HK-2 (cell line): ENCODE results near the gene PACSIN2.
"Not testable (repeated sequence)": the region's sequence is repeated elsewhere in the genome, so short reads cannot be mapped to it uniquely, and the experiment has no call there.

Experiments
- DNase-seq: peaks from one replicate; pipeline ENCODE4 v3.0.0-alpha.2; 2018; ENCODE audit not compliant: unreplicated experiment

The PACSIN2 gene

GRCh38 chr22:42947211-42947990 is 67.5 kb downstream of the PACSIN2 start:
- peak; percentile 37 for DNase-seq

GRCh38 chr22:42946546-42947198 is 68.3 kb downstream of the PACSIN2 start:
- no peak for DNase-seq

GRCh38 chr22:42945736-42946135 is 69.2 kb downstream of the PACSIN2 start:
- DNase-seq, result no peak

- DNase-seq, result no peak
Observed at GRCh38 chr22:42945027-42945426, 69.9 kb downstream of the PACSIN2 start.

- no peak for DNase-seq
Observed at GRCh38 chr22:42944409-42944808, 70.5 kb downstream of the PACSIN2 start.

- DNase-seq, result no peak
Observed at GRCh38 chr22:42943981-42944380, 71.0 kb downstream of the PACSIN2 start.

- no peak for DNase-seq
Observed at GRCh38 chr22:42942351-42942750, 72.6 kb downstream of the PACSIN2 start.

DNA sequence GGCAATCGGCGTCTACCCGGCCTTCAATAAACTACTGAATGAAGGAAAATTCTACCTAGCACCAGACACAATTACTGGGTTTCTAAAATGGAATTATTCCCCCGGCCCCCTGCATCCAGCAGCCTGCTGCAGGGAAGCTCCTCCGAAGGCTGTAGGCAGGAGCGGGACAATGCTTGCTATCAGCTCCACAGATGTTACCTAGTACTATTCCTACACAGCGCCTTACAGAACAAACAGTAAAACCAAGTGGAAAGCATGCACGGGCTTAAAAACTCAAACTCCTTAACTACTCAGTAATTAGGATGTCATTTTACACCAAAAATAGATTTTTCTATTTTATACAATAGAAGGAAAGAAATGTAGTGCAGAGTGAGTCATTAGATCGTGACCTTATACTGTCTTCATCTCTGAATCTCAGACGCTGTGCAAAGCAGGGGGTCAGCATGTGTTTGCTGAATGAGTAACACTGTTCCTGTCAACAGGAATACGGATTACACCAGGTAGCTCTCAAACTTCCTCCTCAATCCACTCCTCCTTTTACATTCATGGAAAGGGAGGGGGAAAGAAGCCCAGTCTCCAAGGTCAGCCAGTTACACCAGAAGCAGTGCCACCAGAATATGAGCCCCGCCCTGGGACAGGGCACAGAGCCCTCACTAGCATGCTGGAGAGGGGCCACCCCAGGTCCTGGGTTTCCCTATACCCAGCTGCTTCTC is 74.9 kb downstream of the PACSIN2 start:
- DNase-seq, result peak; percentile 33

- no peak for DNase-seq
Observed at GRCh38 chr22:42939451-42939881, 75.5 kb downstream of the PACSIN2 start.

DNA sequence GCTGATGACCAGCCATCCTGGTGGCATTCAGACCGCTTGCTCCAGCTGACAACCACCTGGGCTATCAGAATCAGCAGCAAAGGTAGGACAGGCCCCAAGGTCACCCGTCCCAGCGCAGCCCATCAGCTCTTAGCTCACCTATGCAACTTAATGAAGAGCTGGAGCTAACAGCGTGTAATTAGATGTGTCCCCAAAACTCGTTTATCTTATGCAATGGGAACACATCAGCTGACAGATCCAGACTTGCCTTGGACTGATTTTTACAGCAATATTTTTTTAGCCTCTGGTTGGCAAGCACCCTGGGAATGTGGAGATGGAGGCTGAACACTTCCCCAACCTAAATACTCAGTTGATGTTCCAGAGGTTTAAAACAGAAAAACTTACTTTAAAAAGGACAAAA is 76.0 kb downstream of the PACSIN2 start:
- no peak for DNase-seq

GRCh38 chr22:42938449-42938848 is 76.5 kb downstream of the PACSIN2 start:
- no peak for DNase-seq

- peak; percentile 71 for DNase-seq
Observed at GRCh38 chr22:42937164-42937843, 77.6 kb downstream of the PACSIN2 start.

DNA sequence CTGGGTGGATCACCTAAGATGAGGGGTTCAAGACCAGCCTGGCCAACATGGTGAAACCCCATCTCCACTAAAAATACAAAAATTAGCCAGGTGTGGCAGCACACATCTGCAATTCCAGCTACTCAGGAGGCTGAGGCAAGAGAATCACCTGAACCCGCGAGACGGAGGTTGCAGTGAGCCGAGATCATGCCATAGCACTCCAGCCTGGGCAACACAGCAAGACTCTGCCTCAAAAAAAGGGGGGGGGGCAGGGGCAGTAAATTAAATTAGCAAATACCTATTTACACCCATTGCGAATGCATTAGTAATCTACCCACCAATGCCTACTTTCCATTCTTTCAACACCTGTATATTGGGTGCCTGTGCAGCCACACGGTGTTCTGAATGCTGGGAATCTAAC is 78.3 kb downstream of the PACSIN2 start:
- not testable (repeated sequence) for DNase-seq

- DNase-seq, result no peak
Observed at GRCh38 chr22:42934338-42934737, 80.6 kb downstream of the PACSIN2 start.

- DNase-seq, result no peak
Observed at GRCh38 chr22:42933485-42934091, 81.4 kb downstream of the PACSIN2 start.

GRCh38 chr22:42932857-42933484 is 82.0 kb downstream of the PACSIN2 start:
- no peak for DNase-seq

- DNase-seq, result no peak
Observed at GRCh38 chr22:42932197-42932519, 82.8 kb downstream of the PACSIN2 start.

DNA sequence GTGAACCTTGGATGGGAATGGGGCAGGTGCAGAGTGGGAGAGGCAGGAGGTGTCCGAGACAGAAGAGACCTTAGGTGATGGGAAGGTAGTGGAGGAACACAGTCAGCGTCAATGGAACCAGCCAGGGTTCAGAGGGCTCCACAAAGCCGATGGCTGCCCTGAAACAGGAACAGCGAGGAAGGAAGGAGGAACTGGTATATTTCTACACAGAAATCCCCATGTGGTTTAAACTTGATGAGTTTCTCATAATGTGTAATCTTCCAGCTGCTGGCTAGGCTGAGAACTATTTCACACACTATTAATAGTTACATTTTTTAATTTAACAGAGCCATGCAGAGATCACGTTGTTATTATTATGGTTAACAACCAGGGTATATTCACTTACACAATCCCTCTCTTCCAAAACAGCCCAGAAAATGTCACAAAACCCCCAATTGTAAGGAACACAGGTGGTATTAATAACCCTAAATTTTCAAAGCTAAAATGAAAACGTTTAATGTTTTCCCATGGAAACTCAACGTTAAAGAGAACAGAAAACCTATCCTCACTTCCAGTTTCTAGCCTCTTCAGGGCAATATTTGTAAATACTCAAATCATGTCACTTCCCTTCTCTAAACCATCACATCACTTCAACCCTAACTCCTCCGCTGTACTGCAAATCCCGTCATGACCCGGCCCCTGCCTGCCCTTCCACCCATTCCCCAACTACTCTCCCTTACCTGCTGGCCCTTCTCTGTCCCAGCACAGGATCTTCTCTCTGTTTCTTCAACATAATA is 83.3 kb downstream of the PACSIN2 start:
- no peak for DNase-seq

DNA sequence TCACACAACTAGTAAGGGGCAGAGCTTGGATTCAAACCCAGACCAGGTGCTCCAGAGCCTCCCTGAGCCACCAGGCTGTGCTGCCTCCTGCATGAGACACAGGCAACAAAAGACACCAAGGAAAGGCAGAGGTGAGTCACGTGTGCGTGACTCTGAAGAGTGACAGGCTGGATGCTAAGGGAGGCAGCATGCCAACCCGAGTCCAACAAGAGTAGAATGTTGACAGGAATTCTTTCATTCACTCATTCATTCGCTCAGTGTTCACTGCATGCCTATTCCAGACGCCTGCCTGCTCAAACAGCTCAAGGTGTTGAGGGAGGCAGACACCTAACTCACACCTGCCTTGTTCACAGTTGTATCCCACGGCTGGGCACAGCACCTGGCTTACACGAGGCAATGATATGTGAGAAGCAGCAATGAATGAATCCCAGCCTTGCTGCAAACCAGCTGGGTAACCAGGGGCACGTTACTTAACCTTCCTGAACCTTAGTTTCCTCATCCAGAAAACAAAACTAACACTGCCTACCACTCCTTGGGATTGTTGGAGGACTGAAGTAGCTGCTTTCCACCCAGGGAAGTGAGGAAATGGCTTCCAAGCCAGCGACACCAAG is 84.0 kb downstream of the PACSIN2 start:
- DNase-seq, result peak; percentile 38

GRCh38 chr22:42929838-42930155 is 85.2 kb downstream of the PACSIN2 start:
- DNase-seq, result no peak
